Heart right ventricle (tissue), 16 donors: ENCODE data around the gene GAD1. TPM values are rescaled to one million over a fixed set of nuclear protein-coding genes. Genes with fewer than 3 reads are reported as not detected.

Experiments used
- ATAC-seq, 8 donors: fragments of 200-7000 bp; cut with Tn5 transposase; one replicate each; pipeline ENCODE4 v1.9.1; 2020; ENCODE audit warnings: mild to moderate bottlenecking in 8 of 8, moderate library complexity in 8 of 8, moderate number of reproducible peaks in 1 of 8
- DNase-seq, 2 donors: peaks; one replicate each; pipeline ENCODE4 v3.0.0-alpha.2; 2020
- H3K27ac ChIP-seq, 10 donors: fragments of 200-600 bp; sonication (generic) in 2 of 10; one replicate each; pipeline versions ENCODE4 v1.5.0 to v1.8.0; 2020 to 2022; ENCODE audit warnings: mild to moderate bottlenecking in 3 of 10
- H3K27me3 ChIP-seq, 7 donors: fragments of 200-600 bp; one replicate each; pipeline ENCODE4 v1.8.0; 2021 to 2022; ENCODE audit warnings: mild to moderate bottlenecking in 2 of 7
- H3K36me3 ChIP-seq, 9 donors: fragments of 200-600 bp; sonication (generic) in 1 of 9; one replicate each; pipeline versions ENCODE4 v1.5.0 to v1.8.0; 2020 to 2022; ENCODE audit warnings: mild to moderate bottlenecking in 2 of 9
- H3K4me1 ChIP-seq, 9 donors: fragments of 200-600 bp; sonication (generic) in 1 of 9; one replicate each; pipeline versions ENCODE4 v1.5.0 to v1.8.0; 2020 to 2022; ENCODE audit warnings: mild to moderate bottlenecking in 4 of 9
- H3K4me3 ChIP-seq, 10 donors: fragments of 200-600 bp; sonication (generic) in 2 of 10; one replicate each; pipeline versions ENCODE4 v1.5.0 to v1.8.0; 2020 to 2022; ENCODE audit warnings: mild to moderate bottlenecking in 7 of 10, moderate library complexity in 2 of 10
- H3K9me3 ChIP-seq, 11 donors: fragments of 200-600 bp in 10 of 11; sonication (generic) in 2 of 11; one replicate each; pipeline versions ENCODE4 v1.5.0 to v1.8.0; 2013 to 2022; ENCODE audit warnings: mild to moderate bottlenecking in 2 of 11, control low read depth in 1 of 11, moderate library complexity in 1 of 11
- CTCF ChIP-seq, 9 donors: fragments of 200-600 bp; sonication (generic) in 2 of 9; IDR thresholded peaks; one replicate each; pipeline versions ENCODE4 v1.5.0 to v1.8.0; 2021 to 2022; ENCODE audit warnings: antibody characterized with exemption in 9 of 9, mild to moderate bottlenecking in 5 of 9, moderate library complexity in 1 of 9
- WGBS, 2 donors: extraction: QIAGEN DNeasy Blood & Tissue Kit; methylation state at CpG; one replicate each; pipeline ENCODE4 v1.1.7; 2013; ENCODE audit warnings: inconsistent platforms in 1 of 2; 5-methylcytosine and 5-hydroxymethylcytosine counted together
- intact Hi-C, 10 donors: fragments of 100-400 bp; cut with DNase I; formaldehyde crosslinking; loops; one replicate each; pipeline versions ENCODE4 v1.11.1 to v1.14.2; 2022
- polyA plus RNA-seq, 2 donors: library from polyadenylated mRNA; stranded (reverse); fragments of 200-250 nt; gene quantifications; one replicate each; pipeline ENCODE4 v1.2.3, GENCODE V29; 2013
- total RNA-seq, 10 donors: library from RNA; stranded (reverse); fragmentation: NEBNext Ultra II Directional in 3 of 10; extraction: Animal tissue kit (Norgen Biotek cat#: 25700) in 3 of 10; gene quantifications; one replicate each; pipeline versions ENCODE4 v1.2.1 to v1.2.4, GENCODE V29; 2021 to 2023
- donor health status: Arrhythmogenic right ventricular cardiomyopathy.
- donor health status: ischemic (EF 13 %, LVEDD 7.1; RV severe dilation, severe dysfunction).
- donor health status: healthy with polysubstance abuse.
- donor health status: DM: no; HTN: yes; CAD: no.
- donor health status: DM: no; HTN: no; CAD: no.
- donor health status: ischemic (EF 25% LVEDD 6.9; RV normal size, moderate dysfunction).
- donor health status: ischemic (EF 25% LVEDD 5.7; RV mildly dilated, moderate dysfunction).
- donor health status: healthy.
- donor health status: DM: yes; HTN: yes; CAD: no.
- donor health status: Ischemic cardiomyopathy.
- donor health status: ischemic (EF 35%, LVEDD 5.7; RV mildly dilated, moderate dysfunction).
- donor health status: nonischemic (EF 11% LVEDD 7.7; RV severe dilation, severe dysfunction).
- donor health status: DM: yes; HTN: yes; CAD: no.
- donor health status: PGD.
- donor health status: ischemic (EF 29% LVEDD 5.4; RV normal size, mild dysfunction).
- donor health status: nonischemic (EF 23%, LVEDD 6.1; RV moderate dilation, normal function).

Gene GAD1
- total and polyA plus RNA-seq, 12 donors, result 0.03 to 0.15 (median 0.13) TPM; not detected in 9

GRCh38 chr2:170862286-170862902, 45.7 kb downstream of the GAD1 start:
- Histone ChIP-seq H3K36me3 (no peaks in the 10 kb centered on the region), H3K4me3 (no peak overlapping the region), H3K4me1 (no peaks in the 10 kb centered on the region), H3K27me3 (peaks cover 0 to 11% (median 0%) of the 10 kb centered on the region in 7 donors), H3K9me3 (peaks cover 0 to 3% (median 0%) of the 10 kb centered on the region in 11 donors), H3K27ac (no peak overlapping the region)
- DNase-seq (no peak), ATAC-seq (no peak)
- no peak for TF ChIP-seq CTCF (IDR thresholded peaks at IDR 0.05)
- whole genome bisulfite sequencing, 2 donors, result 70 to 71% methylated on average over 7 of the region's 7 CpGs
- intact Hi-C loops, result no loop called here

GRCh38 chr2:170863087-170863486, 46.4 kb downstream of the GAD1 start:
- ATAC-seq (no peak), DNase-seq (no peak)
- no peak overlapping the region for H3K4me3 ChIP-seq
- no peaks in the 10 kb centered on the region for H3K36me3 ChIP-seq
- H3K4me1 ChIP-seq, result no peaks in the 10 kb centered on the region
- WGBS, 2 donors, result 85% methylated on average over 4 of the region's 4 CpGs
- intact Hi-C loops, result no loop called here
- peaks cover 0 to 3% (median 0%) of the 10 kb centered on the region in 11 donors for H3K9me3 ChIP-seq
- no peak overlapping the region for H3K27ac ChIP-seq
- H3K27me3 ChIP-seq, result peaks cover 0 to 11% (median 0%) of the 10 kb centered on the region in 7 donors
- TF ChIP-seq CTCF (IDR thresholded peaks at IDR 0.05), result no peak

- no peak for TF ChIP-seq CTCF (IDR thresholded peaks at IDR 0.05)
- no peaks in the 10 kb centered on the region for H3K36me3 ChIP-seq
- H3K4me1 ChIP-seq, result peaks cover 0 to 4% (median 0%) of the 10 kb centered on the region in 9 donors
- DNase-seq (no peak), ATAC-seq (no peak)
- no peak overlapping the region for H3K4me3 ChIP-seq
- H3K9me3 ChIP-seq, result no peaks in the 10 kb centered on the region
- H3K27ac ChIP-seq, result no peak overlapping the region
- 53 to 59% methylated on average over 1 of the region's 1 CpG for WGBS, 2 donors
- intact Hi-C loops, result no loop called here
- peaks cover 0 to 11% (median 3%) of the 10 kb centered on the region in 7 donors for H3K27me3 ChIP-seq
Measured at GRCh38 chr2:170869036-170869435, 52.3 kb downstream of the GAD1 start.

- Histone ChIP-seq H3K4me3 (no peak overlapping the region), H3K27ac (no peak overlapping the region), H3K36me3 (no peaks in the 10 kb centered on the region), H3K27me3 (peaks cover 0 to 11% (median 3%) of the 10 kb centered on the region in 7 donors), H3K4me1 (peaks cover 0 to 4% (median 0%) of the 10 kb centered on the region in 9 donors), H3K9me3 (no peaks in the 10 kb centered on the region)
- intact Hi-C loops, result no loop called here
- TF ChIP-seq CTCF (IDR thresholded peaks at IDR 0.05), result no peak
- 88% methylated on average over 4 of the region's 4 CpGs for WGBS, 2 donors
- DNase-seq, result no peak
- ATAC-seq, result no peak
Measured at GRCh38 chr2:170869461-170869860, 52.8 kb downstream of the GAD1 start.
